HFF-Myc (cell line): ENCODE results near the gene ARHGEF18.

Experiments used
- DNase-seq: peaks from one replicate; pipeline ENCODE4 v3.0.0-alpha.2; 2011; ENCODE audit warnings: low read depth; ENCODE audit errors: extremely low read depth
- H3K4me3 ChIP-seq: replicated peaks from 2 replicates; pipeline ENCODE4 v1.5.1; 2011; ENCODE audit warnings: low read depth, mild to moderate bottlenecking, control low read depth, low read length
- CTCF ChIP-seq: IDR thresholded peaks from 2 replicates; pipeline ENCODE4 v1.5.1; 2012; ENCODE audit warnings: mild to moderate bottlenecking, low read depth, low read length, control low read depth; ENCODE audit errors: missing control alignments

The ARHGEF18 gene

DNA sequence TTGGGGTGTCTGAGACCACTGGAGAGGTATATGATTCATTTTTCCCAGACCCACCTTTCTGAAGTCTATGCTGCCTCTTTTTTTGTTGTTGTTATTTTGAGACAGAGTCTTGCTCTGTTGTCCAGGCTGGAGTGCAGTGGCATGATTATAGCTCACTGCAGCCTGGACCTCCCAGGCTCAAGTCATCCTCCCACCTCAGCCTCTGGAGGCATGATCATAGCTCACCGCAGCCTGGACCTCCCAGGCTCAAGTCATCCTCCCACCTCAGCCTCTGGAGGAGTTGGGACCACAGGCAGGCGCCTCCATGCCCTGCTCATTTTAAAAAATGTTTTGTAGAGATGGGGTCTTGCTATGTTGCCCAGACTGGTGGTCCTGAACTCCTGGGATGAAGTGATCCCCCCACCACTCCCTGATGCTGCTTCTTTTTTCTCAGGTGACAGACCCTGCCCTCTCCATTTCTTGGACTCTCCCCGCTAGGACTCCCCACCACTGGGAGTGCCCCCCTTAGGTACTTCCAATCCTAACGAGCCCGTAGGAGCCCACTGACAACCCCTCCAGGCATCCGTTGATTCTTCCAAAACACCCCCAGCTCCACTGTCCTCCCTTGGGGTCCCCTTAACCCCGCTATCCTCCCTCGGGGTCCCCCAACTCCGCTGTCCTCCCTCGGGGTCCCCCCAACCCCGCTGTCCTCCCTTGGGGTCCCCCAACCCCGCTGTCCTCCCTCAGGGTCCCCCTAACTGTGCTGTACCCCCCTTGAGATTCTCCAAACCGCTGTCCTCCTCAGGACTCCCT is 45.4 kb downstream of the ARHGEF18 start:
- peak overlapping the region; percentile 56 for H3K4me3 ChIP-seq
- TF ChIP-seq CTCF = no peak
- DNase-seq = no peak

GRCh38 chr19:7394731-7395359 is 46.1 kb downstream of the ARHGEF18 start:
- peak; percentile 53 for DNase-seq
- peak overlapping the region; percentile 56 for H3K4me3 ChIP-seq
- no peak for TF ChIP-seq CTCF

GRCh38 chr19:7395360-7396066 is 46.8 kb downstream of the ARHGEF18 start:
- TF ChIP-seq CTCF = no peak
- H3K4me3 ChIP-seq = peak overlapping the region; percentile 56
- no peak for DNase-seq

DNA sequence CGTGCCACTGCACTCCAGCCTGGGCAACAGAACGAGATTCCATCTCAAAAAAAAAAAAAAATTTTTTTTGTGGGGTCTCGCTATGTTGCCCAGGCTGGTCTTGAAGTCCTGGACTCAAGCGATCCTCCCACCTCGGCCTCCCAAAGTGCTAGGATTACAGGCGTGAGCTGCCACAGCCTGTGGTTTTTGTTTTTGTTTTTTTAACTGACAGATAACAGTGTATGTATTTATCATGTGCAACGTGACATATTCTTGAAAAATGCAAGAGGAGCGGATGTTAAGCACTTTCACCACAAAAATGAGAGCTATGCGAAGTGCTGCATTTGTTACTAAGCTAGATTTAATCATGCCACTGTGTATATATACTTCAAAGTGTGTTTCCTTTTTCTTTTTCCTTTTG is 49.0 kb downstream of the ARHGEF18 start:
- no peak for TF ChIP-seq CTCF
- peak; percentile 58 for DNase-seq
- H3K4me3 ChIP-seq = no peak overlapping the region
